Measurements from ENCODE around the gene VWF. TPM values are rescaled to one million over a fixed set of nuclear protein-coding genes. Genes with fewer than 3 reads are reported as not detected.

VWF gene
- total RNA-seq, 1 donor from 2014 or later: 0.70 TPM

GRCh38 chr12:6084261-6084968, 40.1 kb downstream of the VWF start:
- Mint-ChIP-seq H3K9me3 (peaks cover 8% of the 10 kb centered on the region), H3K27me3 (peaks cover 4% of the 10 kb centered on the region), H3K27ac (peak overlapping the region; percentile 91), H3K4me1 (ENCODE audit: unreplicated experiment) (peaks cover 27% of the 10 kb centered on the region), H3K4me3 (peak overlapping the region; percentile 69), H3K36me3 (peaks cover 3% of the 10 kb centered on the region)
- no peak for DNase-seq (ENCODE audit: extremely low spot score, unreplicated experiment)
- peak; percentile 33 for TF ChIP-seq CTCF (conservative IDR thresholded peaks at IDR 0.05)

GRCh38 chr12:6083601-6084000, 40.9 kb downstream of the VWF start:
- H3K9me3 Mint-ChIP-seq: peaks cover 8% of the 10 kb centered on the region
- DNase-seq (ENCODE audit: extremely low spot score, unreplicated experiment): no peak
- peaks cover 19% of the 10 kb centered on the region for H3K4me1 Mint-ChIP-seq (ENCODE audit: unreplicated experiment)
- peak overlapping the region; percentile 91 for H3K27ac Mint-ChIP-seq
- peaks cover 4% of the 10 kb centered on the region for H3K27me3 Mint-ChIP-seq
- peak overlapping the region; percentile 69 for H3K4me3 Mint-ChIP-seq
- H3K36me3 Mint-ChIP-seq: peaks cover 3% of the 10 kb centered on the region
- TF ChIP-seq CTCF (conservative IDR thresholded peaks at IDR 0.05): no peak

- no peak for TF ChIP-seq CTCF (conservative IDR thresholded peaks at IDR 0.05)
- Mint-ChIP-seq H3K27ac (no peak overlapping the region), H3K4me1 (ENCODE audit: unreplicated experiment) (peaks cover 18% of the 10 kb centered on the region), H3K27me3 (peaks cover 4% of the 10 kb centered on the region), H3K9me3 (peaks cover 8% of the 10 kb centered on the region), H3K36me3 (peaks cover 3% of the 10 kb centered on the region), H3K4me3 (no peak overlapping the region)
- no peak for DNase-seq (ENCODE audit: extremely low spot score, unreplicated experiment)
These were observed 41.9 kb downstream of the VWF start for GRCh38 chr12:6082613-6083012.

GRCh38 chr12:6080149-6081045, 44.1 kb downstream of the VWF start:
- no peak for DNase-seq (ENCODE audit: extremely low spot score, unreplicated experiment)
- peak overlapping the region; percentile 51 for H3K27ac Mint-ChIP-seq
- no peaks in the 10 kb centered on the region for H3K9me3 Mint-ChIP-seq
- peaks cover 4% of the 10 kb centered on the region for H3K27me3 Mint-ChIP-seq
- no peak for TF ChIP-seq CTCF (conservative IDR thresholded peaks at IDR 0.05)
- H3K4me3 Mint-ChIP-seq: no peak overlapping the region
- H3K4me1 Mint-ChIP-seq (ENCODE audit: unreplicated experiment): peaks cover 10% of the 10 kb centered on the region
- no peaks in the 10 kb centered on the region for H3K36me3 Mint-ChIP-seq

GRCh38 chr12:6078398-6079096, 45.9 kb downstream of the VWF start:
- no peak overlapping the region for H3K4me3 Mint-ChIP-seq
- no peak for DNase-seq (ENCODE audit: extremely low spot score, unreplicated experiment)
- H3K27ac Mint-ChIP-seq: peak overlapping the region; percentile 54
- no peaks in the 10 kb centered on the region for H3K36me3 Mint-ChIP-seq
- TF ChIP-seq CTCF (conservative IDR thresholded peaks at IDR 0.05): no peak
- H3K9me3 Mint-ChIP-seq: no peaks in the 10 kb centered on the region
- peaks cover 13% of the 10 kb centered on the region for H3K4me1 Mint-ChIP-seq (ENCODE audit: unreplicated experiment)
- H3K27me3 Mint-ChIP-seq: peaks cover 12% of the 10 kb centered on the region
